IPS DF 4.7 (cell line): ENCODE results near the gene LRRC53.

Source experiments
- DNase-seq: peaks from one replicate; pipeline ENCODE4 v3.0.0-alpha.2; 2013; ENCODE audit warnings: low spot score; ENCODE audit errors: extremely low read depth

The LRRC53 gene

DNA sequence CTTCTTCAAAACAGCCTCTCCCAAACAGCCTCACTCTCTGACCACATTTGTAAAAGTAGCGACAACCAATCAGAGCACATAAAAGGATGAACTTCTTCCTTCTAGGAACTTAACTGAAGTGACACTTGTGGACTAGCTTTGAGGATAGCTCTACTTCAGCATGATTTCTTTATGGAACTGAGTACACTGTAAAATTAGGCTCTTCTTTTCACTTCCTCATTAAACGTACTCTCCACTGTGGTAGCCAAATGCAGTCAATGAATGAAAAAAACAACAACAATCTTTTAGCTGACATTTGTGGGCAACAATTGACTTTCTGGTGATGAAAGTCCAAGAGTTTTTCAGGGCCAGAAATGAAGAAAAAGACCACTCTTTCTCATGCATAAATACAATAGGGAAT is 9.6 kb downstream of the LRRC53 start:
- no peak for DNase-seq

DNA sequence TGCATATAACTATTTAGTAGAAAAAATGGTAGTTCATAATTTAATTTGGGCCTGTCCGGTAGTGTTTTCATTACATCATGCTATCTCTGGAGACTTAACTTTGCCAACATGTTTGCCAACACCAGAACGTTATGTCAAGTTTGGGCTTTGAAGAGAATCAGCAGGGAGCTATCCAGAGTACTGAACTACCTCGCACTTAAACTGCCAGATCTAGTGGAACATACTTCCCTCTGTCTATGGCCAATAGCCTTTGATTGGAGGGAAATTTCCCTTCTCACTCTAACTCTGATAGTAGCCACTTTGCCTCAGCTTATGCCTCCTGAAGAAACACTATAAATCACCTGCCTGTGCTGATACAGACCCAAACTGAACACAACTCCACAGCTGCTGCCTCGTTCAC is 10.0 kb downstream of the LRRC53 start:
- no peak for DNase-seq

DNA sequence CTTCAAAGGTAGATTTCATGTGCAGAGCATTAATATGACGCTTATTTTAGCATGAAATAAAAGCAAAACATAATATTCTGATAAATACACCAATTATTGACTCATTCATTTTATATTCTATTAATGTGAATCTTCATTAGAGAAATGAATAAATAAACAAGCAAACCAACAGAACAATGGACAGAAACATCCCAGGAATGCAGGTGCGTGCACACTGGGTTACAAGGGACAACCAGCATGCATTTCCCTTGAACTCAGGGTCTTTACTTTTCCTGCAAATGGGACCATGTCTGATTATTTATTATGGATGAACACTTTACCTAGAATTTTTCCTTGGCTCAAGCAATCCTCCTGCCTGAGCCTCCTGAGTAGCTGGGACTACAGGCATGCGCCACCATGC is 13.5 kb downstream of the LRRC53 start:
- no peak for DNase-seq

DNA sequence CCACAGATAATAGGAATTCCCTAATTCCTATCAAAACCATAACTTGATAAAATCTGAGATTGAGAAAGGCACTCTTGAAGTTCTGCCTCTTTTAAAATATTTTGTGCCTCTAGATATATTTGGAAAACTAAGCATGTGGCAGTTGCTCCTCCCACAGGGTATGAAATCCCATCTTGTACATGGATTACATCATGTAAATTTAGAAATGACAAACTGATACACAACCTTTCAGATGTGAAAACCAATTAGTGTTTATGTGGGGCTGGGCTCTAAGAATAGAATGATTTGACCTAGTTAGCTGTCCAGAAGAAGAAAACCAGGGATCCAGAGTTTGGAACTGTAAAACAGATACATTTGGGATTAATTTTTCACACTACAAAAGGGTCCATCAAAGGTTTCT is 15.7 kb downstream of the LRRC53 start:
- no peak for DNase-seq

DNA sequence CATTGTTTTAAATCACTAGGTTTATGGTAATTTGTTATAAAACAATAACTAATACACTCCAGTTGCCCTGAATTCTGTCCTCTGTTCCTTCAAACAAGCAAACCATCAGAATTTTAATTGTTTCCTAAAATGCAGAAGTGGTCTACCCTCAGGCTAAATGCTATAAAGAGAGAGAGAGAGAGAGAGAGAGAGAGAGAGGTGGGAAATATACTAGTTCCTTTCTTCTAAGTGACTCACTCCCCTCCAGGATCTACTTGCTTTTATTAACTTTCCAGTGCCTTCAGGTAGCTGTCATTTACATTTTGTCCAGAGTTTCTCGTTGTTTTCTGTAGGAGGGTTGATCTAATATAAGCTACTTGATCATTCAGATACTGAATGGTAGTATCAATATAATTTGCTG is 26.4 kb downstream of the LRRC53 start:
- DNase-seq = no peak

DNA sequence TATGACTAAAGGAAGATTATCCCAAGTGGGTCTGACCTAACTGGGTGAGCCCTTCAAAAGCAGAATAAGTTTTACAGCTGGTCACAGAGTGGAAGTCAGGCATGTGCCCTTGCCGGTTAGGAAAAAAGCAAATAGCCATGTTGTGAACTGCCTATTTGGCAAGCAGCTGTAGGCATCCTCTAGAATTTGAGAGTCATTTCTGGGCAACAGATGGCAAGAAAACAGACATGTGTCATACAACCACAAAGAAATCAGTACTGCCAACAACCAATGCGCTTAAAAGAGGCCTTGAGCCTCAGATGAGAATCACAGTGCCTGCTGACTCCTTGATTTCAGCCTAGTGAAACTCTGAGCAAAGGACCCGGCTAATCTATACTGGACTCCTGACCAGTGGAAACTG is 26.8 kb downstream of the LRRC53 start:
- DNase-seq = no peak

DNA sequence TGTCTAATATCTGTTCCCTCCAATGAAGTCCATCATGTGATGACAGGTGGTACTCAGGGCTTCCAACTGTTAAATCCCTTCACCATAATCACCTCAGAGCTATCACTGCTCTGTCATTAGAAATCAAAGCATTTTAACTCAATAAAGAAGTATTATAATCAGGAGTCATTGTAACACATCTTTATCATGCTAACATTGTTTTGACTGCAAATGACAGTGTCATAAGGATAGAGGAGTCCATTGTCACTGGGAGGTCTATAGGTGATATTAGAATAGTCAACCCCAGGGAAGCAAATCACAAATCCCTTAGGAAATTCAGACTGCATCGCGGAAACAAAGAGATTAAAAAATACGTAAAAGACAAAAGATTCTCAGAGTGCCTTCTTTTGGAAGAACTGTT is 30.8 kb downstream of the LRRC53 start:
- no peak for DNase-seq

DNA sequence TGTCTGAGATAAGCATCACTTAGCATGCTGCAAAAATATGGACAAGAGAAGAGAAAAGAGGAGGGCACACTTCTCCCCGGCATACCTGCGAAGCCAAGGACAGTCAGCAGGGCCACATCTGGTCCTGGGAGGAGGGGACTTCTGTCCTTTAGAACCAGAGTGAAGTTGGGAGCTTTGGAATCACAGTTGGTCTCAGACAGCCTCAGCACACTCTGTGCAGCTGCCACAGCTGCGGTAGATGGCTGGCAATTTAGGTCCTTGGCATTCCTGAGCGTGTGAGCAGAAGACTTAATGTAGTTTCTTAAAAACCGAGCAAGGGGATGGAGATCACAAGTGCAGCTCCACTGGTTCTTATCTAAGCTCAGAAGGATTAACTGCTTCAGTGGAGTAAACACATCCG is 32.3 kb downstream of the LRRC53 start:
- DNase-seq = no peak

DNA sequence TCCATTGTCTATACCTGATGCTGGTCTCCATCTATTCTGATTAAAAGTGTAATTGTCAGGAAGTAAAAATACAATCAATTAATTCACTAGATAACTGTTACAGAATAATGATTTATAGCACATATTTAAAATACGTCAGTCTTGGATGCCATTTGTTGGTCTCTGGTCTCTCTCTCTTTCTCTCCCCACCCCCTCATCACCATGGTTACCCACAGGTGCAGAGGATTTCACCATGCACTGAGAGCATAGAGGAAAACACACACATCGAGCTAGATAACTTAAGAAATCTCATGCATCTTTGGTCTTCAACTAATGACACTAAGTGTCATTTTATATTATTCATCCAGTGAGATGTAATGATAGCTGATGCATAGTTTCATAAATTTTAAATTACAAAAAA is 33.4 kb downstream of the LRRC53 start:
- no peak for DNase-seq

DNA sequence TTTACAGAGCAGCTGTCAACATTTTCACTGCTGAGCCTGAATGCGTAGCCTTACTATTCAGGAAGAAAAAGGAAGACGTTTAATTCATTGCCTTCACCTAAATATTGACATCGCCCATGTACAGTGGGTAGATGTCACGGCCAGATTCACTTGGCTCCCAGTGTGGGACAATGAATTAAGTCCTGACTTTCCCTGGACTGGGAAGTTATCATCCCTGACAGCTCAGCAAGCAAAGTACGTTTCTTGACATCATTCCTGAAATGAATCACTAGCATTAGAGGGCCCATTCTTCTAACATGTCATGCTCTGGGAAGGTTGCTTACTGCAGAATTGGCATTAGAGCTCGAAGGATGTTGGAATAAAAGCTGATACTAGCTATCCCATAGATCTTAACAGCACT is 37.8 kb downstream of the LRRC53 start:
- DNase-seq = no peak

DNA sequence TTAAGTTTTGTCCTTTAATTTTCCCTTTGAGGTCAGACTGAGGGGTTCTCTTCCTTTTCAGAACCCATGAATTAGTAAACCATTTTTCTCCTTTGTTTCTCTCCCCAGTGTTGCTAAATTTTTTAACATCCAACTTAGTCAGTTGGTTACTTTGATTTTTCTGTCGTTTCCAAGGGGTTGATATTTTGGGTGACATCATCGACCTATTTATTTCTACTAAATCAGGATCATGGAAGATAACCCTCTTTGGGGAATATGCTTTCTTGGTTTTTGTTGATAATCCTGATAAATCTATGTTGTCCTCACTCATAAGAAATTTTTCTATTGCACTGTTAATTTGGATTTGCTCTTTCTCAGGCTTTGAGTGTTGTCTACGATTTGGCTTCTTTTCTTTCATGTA is 40.9 kb downstream of the LRRC53 start:
- DNase-seq = no peak

DNA sequence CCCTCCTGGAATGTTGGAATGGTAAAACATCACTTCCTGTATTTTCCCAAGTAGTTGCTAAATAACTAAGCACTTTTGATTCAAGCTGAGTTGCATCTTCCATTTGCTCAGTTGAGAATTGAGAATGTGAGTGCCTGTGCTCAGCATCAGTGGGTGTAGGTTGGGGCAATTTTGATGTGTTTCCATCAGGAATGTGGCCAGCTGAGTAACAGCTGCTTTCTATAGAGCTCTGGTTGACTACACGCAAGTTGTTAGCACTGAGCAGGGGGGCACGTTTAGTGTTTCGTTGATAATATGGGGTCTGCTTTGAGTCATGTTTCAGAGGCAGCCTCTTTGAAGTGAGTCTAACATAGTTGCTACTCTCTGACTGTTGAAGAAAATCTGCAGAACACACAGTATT is 41.5 kb downstream of the LRRC53 start:
- no peak for DNase-seq

DNA sequence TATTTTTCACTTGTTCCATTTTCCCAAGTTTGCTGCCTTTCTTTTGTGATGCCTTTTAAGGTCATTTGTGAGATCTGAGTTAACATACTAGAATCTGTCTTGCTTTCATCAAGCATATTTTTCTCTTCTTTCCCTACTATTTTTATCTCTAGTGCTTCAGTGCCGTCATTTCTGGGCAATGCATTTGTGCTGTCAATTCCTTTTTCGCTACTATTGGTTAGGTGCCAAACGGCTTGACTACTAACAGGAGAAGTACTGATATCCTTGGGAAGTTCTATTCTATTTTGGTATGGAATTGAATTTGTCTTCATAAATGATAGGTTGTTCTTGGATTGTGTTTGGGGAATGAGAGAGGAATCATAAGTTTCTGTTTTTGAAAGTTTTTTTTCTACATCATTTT is 42.2 kb downstream of the LRRC53 start:
- no peak for DNase-seq

DNA sequence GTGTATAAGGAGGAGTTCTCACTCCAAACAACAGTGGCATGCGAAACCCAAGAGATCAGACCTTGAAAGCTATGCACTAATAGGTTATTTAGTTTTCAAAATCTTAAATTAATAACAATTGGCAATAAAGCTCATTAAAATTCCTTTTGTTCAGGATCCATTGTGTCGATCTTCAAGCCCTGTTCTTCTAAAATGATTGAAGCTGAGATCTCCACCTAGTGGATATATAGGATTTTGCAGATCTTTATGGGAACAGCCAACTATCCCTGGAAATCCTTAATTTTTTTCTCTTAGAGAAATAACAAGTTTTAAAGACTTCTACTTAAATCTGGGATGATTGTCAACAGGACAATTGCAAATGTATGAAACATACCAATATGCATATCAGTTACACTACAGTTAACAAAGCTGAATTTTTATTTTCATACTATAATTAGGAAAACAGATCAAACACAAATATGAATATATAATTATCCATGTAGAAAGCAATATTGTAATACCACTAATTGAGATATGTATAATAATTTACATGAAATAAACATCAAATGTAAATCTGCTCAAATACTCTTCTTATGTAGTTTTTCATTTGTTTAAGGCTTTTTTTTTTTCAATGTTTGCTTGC is 43.3 kb downstream of the LRRC53 start:
- peak; percentile 22 for DNase-seq

DNA sequence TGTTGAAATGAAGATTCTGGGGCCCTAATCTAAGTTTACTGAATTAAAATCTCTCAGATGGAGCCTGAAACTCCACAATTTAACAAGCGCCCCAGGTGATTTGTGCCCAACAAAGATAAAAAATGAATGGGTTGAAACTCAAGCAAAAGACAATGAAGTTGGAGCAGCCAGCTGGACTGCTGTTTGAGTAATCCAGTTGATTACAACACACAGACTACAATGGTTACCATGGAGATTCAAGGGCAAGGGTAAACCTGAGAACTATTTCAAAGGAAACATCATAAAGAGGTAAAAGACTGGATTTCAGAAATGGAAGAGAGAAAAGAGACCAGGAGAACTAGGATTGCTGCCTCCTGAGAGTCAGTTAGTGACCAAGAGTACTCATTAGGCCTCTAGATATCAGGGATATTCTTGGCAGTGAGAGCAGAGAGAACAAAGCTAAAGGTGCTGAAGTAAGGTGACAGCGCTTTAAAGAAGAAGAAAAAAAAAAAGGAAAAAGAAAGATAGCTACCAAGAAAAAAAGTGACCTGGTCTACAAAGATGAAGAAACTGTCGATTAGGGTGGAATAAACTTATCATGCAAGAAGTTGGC is 44.5 kb downstream of the LRRC53 start:
- DNase-seq = no peak

DNA sequence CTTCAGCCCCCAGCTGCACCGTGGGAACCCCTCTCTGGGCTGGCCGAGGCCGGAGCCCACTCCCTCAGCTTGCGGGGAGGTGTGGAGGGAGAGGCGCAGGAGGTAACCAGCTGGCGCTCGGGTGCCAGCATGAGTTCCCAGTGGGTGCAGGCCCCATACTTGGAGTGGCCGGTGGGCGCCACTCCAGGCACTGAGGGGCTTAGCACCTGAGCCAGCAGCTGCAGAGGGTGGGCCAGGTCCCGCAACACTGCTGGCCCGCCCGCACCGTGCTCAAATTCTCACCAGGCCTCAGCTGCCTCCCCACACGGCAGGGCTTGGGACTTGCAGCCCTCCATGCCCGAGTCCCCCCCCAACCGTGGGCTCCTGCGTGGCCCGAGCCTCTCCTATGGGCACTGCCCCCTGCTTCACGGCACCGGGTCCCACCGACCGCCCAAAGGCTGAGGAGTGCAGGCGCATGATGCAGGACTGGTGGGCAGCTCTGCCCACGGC is 47.2 kb downstream of the LRRC53 start:
- DNase-seq = no peak

DNA sequence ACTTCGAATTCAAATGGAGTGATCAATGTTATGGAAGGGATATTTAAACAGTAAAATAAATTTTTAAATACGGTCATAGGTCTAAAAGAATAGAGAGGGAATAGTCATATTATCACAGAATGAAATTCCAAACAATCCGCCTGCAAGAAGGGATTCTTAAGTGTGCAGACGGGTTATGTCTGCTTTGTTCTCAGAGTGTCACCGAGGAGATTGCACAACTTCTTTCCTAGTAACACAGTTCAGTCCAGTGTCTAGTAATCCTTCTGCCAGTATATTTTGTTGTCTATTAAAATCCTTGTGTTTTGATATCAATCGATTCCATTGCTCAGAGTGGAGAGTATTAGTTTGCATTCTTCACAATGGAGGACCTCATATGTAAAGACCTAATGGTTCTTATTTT is 48.4 kb downstream of the LRRC53 start:
- DNase-seq = no peak

DNA sequence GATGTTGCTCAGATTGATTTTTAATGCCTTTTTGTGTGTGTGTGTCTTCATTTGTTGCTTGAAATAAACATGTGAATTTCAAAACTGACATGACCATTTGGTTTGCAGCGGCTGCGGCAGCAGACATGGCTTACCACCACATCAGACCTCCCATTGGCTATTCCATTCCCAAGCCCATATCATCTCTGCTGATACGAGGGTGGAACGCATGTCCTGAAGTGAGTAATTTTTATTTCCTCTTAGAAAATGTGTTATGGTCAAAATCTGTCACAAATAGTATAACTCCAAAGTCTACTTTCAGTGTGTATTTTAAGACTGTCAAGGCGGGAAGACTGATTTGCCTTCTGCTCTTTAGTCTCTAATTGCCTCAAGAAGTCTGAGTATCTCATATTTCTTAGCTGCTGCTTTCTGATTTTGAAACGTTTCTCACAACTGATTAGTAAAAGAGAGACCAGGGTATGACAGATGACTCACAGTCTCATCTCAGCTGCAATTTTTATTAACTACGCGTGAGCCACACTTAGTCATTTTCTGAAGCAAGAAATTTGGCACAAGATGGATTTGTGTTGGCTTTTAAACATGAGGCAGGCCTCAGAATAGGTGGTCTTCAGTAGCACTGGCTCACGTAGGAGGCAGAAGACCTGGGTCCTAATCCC is 49.0 kb downstream of the LRRC53 start:
- no peak for DNase-seq

DNA sequence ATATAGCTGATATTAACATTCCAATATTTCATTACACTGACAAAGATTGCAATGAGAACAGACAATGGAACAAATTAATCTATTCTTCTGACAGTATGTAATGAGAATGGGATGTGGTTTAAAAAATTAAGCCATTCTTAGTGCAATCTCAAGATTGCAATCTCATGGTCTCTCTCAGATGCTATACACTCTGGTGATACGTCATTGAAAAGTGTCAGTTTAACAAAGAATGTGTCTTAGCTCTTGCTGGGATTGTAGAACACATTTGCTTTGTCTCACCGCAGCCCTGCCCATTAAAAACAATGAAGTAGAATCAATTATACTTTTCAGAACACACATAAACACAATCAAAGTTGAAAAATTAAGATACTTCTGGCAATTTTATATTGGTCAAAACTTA is 55.2 kb downstream of the LRRC53 start:
- DNase-seq = no peak

DNA sequence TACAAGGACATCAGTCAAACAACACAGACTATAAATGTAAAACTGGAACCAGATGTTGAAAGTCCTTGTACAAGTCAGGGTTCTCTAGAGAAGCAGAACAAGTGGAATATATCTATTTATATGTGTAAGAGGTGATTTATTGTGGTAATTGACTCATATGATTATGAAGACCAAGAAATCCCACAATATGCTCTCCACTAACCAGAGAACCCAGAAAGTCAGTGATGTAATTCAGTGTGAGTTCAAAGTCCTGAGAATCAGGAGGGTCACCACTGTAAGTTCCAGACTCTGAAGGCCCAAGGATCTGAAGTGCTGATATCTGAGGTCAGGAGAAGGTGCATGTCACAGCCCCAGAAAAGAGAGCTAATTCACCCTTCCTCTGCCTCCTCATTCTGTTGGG is 57.0 kb downstream of the LRRC53 start:
- DNase-seq = no peak

DNA sequence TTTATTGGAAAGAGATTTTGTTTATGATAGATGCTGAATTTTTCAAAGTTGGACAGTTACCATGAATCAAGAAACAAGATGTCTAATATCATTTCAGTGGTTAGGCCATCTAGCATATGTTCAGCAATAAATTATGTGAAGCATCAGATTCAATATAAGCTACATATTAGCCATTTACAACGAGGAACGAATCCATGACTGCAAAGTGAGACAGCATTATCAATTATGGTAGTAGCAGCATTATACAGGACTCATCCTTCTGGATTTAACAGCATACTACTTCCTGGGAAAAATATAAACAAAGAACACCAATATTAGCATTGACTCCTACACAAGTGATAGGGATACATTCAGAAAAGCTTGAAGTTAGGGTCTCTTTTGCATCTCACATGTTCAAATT is 59.1 kb downstream of the LRRC53 start:
- DNase-seq = no peak

DNA sequence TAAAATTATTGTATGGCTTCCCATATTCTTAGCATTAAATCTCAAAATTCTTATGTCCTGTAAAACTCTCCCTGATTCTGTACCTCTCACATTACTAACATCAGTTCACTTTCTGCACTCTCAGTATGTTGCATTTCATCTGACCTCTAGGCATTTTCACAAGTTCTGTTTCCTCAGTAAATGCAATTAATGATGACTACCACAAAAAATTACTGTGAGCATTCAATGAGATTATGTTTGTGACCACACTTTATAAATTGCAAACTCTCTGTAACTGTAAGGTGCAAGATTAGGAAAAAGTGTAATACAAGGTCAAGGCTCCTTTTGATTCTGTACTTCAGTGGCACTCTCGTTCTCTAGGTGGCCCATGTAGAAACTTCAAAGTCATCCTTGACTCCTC is 60.4 kb downstream of the LRRC53 start:
- no peak for DNase-seq

DNA sequence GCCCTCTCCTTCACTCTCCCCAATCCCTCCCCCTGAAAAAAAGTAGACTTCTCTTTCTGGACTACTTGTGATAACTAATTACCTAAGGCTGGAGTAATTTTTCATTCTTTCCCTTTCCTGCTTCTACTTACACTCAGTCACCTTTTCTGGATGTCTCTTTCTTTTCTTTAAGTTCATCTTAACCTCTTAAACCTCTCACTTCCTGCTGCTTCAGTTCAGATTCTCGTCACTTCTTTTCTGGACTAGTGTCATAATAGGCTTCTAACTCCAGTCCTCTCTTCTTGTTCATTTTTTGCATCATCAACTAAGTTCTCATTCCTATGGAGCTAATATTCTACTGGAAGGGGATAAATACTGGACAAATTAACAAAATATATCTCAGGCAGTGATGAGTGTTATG is 75.4 kb downstream of the LRRC53 start:
- no peak for DNase-seq
